ENCODE results near the gene HDAC9.
"Not testable (repeated sequence)": the region's sequence is repeated elsewhere in the genome, so short reads cannot be mapped to it uniquely, and the experiment has no call there.

Gene HDAC9

DNA sequence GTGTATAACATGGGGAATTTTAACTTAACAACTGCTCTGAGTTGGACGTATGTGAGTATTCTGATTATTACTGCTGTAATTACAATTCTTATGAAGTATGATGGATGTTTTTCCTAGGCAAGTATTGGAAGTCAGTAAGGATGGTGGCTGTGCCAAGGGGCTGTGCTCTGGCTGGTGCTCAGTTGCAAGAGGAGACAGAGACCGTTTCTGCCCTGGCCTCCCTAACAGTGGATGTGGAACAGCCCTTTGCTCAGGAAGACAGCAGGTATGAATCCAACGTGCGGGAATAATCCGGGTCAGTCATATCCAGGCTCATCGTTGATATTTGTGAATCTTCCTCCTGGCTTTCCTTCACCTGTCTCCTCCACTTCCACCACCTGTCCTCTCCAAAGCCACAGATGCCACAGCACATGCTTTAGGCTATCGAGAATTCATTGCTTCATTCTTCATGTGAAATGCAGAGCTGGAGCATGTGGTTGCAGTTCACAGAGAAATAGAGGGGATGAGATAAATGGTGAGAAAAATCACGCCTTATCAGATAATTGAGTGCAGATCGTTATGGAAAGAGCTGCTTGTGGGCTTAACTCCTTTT is 480.2 kb downstream of the HDAC9 start:
- DNase-seq (ENCODE audit: low read depth) = no peak

GRCh38 chr7:18976715-18977471 is 481.3 kb downstream of the HDAC9 start:
- DNase-seq (ENCODE audit: low read depth) = no peak

GRCh38 chr7:18978108-18978495 is 482.6 kb downstream of the HDAC9 start:
- no peak for DNase-seq (ENCODE audit: low read depth)

GRCh38 chr7:18990700-18991099 is 495.2 kb downstream of the HDAC9 start:
- not testable (repeated sequence) for DNase-seq (ENCODE audit: low read depth)

- no peak for DNase-seq (ENCODE audit: low read depth)
These were observed 498.6 kb downstream of the HDAC9 start for GRCh38 chr7:18993933-18994668.

GRCh38 chr7:18995270-18995671 is 499.7 kb downstream of the HDAC9 start:
- DNase-seq (ENCODE audit: low read depth) = no peak

DNA sequence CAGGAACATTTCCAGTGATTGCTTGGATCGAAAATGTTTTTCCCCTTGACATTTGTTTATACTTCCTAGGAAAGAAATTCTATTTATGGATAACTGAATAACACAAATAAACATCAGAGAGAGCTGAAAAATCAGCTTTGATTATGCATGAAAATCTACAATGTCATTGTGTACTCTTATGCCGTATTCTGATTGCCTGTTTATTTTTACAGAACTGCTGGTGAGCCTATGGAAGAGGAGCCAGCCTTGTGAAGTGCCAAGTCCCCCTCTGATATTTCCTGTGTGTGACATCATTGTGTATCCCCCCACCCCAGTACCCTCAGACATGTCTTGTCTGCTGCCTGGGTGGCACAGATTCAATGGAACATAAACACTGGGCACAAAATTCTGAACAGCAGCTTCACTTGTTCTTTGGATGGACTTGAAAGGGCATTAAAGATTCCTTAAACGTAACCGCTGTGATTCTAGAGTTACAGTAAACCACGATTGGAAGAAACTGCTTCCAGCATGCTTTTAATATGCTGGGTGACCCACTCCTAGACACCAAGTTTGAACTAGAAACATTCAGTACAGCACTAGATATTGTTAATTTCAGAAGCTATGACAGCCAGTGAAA is 500.4 kb downstream of the HDAC9 start:
- DNase-seq (ENCODE audit: low read depth) = no peak

- no peak for DNase-seq (ENCODE audit: low read depth)
These were observed 501.0 kb downstream of the HDAC9 start for GRCh38 chr7:18996583-18996982.

DNA sequence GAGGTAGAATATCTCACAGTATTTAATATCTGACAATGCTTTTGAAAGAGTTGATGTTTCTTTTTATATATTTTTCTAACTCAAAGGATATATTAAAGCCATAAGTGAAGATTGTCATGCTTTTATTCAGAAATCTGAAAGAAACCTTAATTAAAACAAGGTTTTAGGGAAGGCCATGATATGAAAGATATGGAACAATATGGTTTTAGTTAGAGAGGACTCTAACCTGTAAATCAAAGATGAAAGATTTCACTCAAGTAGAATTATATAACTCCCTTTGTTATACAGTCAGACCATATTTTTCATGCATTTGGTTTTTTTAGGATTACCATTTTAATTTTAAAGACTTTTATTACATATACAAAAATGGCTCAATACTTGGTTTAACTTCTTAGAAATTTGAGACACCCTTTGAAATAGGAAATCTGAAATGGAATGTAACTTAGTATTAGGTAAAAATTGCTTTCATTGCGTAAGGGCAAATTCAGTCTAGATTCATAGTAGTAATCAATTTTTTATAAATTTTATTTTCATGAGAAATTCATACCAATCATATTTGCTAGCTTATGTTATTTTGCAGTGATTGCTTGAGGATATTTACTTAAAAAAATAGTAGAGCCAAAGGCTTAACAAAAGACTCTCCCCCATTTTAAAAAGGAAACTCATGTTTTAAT is 502.1 kb downstream of the HDAC9 start:
- no peak for DNase-seq (ENCODE audit: low read depth)

DNA sequence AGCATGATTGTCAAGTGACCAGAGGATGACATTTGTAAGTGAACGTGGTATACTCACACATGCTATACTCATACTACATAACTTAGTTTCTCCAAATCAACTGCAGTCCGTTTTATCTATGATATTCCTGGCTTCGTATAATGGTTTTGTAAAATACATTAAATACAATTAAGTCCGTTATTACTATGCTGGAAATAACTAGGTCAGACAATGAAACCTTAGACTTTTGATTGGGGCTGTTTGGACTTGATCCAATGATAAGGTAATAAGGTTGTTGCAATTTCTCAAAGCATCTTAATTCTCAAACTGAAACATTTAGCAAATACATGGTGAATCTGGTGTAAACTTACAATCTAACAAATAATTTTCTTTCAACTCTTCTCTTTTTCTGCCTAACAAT is 504.9 kb downstream of the HDAC9 start:
- DNase-seq (ENCODE audit: low read depth) = no peak

DNA sequence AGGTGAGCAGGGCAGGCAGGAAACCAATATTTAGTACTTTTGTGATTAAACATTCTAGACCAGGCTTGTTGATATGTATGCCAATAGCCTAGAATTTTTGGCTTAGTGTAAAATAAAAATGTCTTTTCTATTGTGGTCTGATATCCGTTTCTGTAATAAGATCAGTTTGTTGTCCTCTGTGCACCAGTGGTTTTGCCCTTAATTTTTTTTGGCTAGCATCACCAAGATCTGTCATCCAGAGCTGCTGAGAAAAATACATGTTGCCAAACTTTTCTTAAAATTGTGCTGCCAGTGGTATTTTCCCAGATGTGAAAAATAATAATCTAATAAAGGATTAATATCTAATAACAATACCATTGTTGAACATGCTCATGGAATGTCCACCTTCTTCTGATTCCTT is 506.3 kb downstream of the HDAC9 start:
- no peak for DNase-seq (ENCODE audit: low read depth)

- no peak for DNase-seq (ENCODE audit: low read depth)
These were observed 513.8 kb downstream of the HDAC9 start for GRCh38 chr7:19009241-19009935.

DNA sequence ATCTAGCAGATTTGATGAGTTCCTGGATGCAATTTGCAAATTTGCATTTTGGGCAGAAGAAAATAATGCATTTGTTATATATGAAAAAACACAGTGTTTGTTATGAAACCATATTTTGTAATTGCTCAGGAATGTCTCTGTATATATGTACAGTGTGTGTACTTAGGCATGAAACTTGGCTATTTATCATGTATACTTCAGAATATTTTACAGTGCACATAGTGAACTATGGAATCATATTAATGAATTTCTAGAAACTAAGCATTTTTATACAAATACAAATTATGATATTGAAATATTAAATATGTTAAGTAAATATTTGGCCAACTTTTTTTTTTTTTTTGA is 514.4 kb downstream of the HDAC9 start:
- no peak for DNase-seq (ENCODE audit: low read depth)

DNA sequence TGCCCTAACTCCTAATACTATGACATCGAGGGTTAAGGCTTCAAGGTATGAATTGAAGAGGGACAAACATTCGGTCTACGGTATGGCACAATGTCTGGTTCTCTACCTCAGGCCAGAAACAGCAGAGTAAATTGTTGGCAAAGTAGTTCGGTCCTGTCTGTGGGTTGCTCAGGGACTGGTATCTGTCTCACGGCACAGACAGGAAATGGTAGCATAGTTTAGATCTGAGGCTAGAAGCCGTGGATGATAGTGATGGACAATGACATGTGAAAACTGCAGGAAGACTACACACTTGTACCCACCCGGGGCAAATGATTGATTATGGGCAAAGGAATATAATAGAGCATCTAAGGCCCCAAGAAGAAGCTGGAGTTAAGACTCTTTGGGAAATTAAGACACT is 515.7 kb downstream of the HDAC9 start:
- DNase-seq (ENCODE audit: low read depth) = no peak

DNA sequence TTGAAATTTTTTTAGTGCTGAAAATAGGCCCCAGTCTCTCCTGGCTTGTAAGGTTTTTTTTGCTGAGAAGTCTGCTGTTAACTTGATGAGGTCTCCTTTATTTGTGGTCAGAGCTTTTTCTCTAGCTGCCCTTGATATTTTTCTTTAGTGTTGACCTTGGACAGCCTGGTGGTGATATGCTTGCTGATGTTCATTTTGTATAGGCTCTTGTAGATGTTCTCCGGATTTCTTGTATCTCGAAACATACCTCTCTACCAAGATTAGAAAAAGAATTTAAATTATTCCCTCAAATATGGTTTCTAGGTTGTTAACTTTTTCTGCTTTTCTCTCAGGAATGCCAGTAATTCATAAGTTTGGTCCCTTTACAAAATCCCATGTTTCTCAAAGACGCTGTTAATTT is 519.5 kb downstream of the HDAC9 start:
- no peak for DNase-seq (ENCODE audit: low read depth)

GRCh38 chr7:19016140-19016539 is 520.6 kb downstream of the HDAC9 start:
- DNase-seq (ENCODE audit: low read depth) = no peak

GRCh38 chr7:19017374-19017773 is 521.8 kb downstream of the HDAC9 start:
- no peak for DNase-seq (ENCODE audit: low read depth)

DNA sequence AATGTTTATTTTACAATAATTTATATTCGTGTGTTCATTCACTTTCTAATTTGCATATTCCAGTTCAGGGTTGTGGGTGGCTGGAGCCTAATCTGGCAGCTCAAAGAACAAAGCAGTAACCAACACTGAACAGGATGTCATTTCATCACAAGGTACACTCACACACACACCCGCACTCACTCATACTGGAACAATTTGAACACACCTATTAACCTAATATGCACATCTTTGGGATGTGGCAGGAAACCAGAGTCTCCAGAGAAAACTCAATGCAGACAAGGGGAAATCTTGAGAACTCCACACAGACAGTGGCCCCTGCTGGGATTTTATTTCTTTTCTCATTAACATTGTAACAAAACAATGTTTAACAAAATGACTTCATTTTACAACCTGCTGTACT is 524.5 kb downstream of the HDAC9 start:
- DNase-seq (ENCODE audit: low read depth) = no peak

DNA sequence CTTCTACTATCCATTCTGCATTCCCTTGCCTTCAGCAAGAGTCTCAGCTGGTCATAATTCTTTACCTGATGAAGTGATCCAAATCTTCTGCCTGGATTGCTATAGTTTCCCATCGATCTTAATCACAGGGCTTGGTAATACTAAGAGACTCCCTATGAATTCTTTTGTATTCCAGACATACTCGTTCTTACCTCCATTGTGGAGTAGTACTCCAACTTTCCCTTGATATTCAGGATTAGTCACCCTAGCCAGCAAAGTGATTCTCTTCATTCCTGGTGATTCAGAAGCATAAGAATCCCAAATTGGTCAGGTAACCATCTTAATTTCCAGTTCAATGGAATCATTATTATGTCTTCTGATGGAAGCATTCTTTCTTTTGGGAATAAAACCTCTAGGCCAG is 525.2 kb downstream of the HDAC9 start:
- DNase-seq (ENCODE audit: low read depth) = no peak

- DNase-seq (ENCODE audit: low read depth) = no peak
These were observed 527.9 kb downstream of the HDAC9 start for GRCh38 chr7:19023477-19023876.

DNA sequence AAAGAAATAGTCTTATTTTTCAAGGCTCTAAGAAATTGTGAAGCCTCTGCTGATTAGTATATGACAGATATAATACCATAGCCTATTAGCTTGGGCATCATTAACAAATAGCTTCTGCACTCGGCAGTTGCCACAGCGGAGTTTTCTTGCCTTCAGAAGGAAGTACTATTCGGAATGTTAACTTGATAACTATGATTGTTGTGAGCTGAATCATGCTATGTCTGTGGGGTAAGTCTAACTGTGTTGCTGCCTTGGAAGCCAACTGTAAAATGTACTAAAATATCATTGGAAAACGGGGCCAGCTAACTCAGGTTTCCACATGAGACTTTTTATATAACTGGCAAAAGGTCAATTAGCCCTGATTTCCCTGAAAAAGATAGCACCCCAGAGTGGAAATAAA is 528.7 kb downstream of the HDAC9 start:
- DNase-seq (ENCODE audit: low read depth) = no peak

DNA sequence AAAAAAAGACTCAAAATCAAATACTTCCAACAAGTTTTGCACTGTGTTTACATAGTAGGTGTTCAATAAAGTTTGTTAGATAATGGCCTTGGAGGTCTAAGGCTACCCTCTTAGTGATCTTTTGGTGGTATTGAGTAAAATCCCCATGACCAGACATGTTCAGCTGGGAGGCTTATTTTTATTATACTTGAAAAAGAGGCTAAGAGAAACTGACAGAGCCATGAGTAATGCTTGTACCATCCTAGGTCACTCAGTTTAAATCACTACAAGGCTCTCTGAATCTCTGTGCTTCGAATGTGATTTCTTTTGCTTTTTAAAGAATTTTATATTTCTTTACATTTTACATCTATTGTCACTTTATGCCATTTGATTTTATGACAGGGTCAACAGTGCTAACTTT is 531.3 kb downstream of the HDAC9 start:
- no peak for DNase-seq (ENCODE audit: low read depth)

All from stimulated activated CD8-positive, alpha-beta memory T cell treated with anti-CD3 and anti-CD28 coated beads, Interleukin-12 subunit alpha, Interleukin-12 subunit beta, amount 100 ng/mL, for 1 hour (primary cell).